A673 (cell line): Measurements from ENCODE around the gene PARP3. TPM values are rescaled to one million over a fixed set of nuclear protein-coding genes. Genes with fewer than 3 reads are reported as not detected.

Source experiments
- BruUV-seq: library from RNA; stranded (reverse); fragments of 400-500 nt; replicated peaks from 2 replicates; lab custom pipeline; 2021; lab: Mats Ljungman, UMichigan
- CTCF ChIA-PET: fragments of 300-600 bp; sonication (Branson Sonifier 250); formaldehyde crosslinking; loops from one replicate; lab custom pipeline; 2022; ENCODE audit warnings: antibody characterized with exemption; lab: Charles Lee
- POLR2A ChIA-PET: fragments of 300-600 bp; sonication (Branson Sonifier 250); formaldehyde crosslinking; loops from one replicate; lab custom pipeline; 2022; ENCODE audit warnings: antibody characterized with exemption; ENCODE audit not compliant: low non-redundant PET; lab: Charles Lee
- DNase-seq: peaks from one replicate; pipeline ENCODE4 v3.0.0-alpha.2; 2015; ENCODE audit warnings: low spot score
- H3K27ac ChIP-seq: fragments of 200-600 bp; sonication (generic); 2 replicates; pipeline ENCODE4 v1.5.1; 2016; ENCODE audit warnings: mixed run types, low read depth, mild to moderate bottlenecking, mixed read lengths, antibody characterized with exemption, low read length; ENCODE audit not compliant: poor library complexity, severe bottlenecking
- H3K27me3 ChIP-seq: fragments of 200-600 bp; sonication (generic); replicated peaks from 2 replicates; pipeline ENCODE4 v1.6.1; 2017; ENCODE audit warnings: mixed run types, low read depth, mild to moderate bottlenecking, mixed read lengths, antibody characterized with exemption, low read length; ENCODE audit not compliant: insufficient read depth, poor library complexity
- H3K36me3 ChIP-seq: fragments of 200-600 bp; sonication (generic); 2 replicates; pipeline ENCODE4 v1.6.1; 2016; ENCODE audit warnings: mixed run types, mild to moderate bottlenecking, mixed read lengths, antibody characterized with exemption, low read length; ENCODE audit not compliant: insufficient read depth, poor library complexity, severe bottlenecking
- H3K4me1 ChIP-seq: fragments of 200-600 bp; sonication (generic); 2 replicates; pipeline ENCODE4 v1.6.1; 2017; ENCODE audit warnings: mixed run types, mild to moderate bottlenecking, mixed read lengths, antibody characterized with exemption, low read length; ENCODE audit not compliant: insufficient read depth, poor library complexity, severe bottlenecking
- H3K4me3 ChIP-seq: fragments of 200-600 bp; sonication (generic); 2 replicates; pipeline ENCODE4 v1.5.1; 2016; ENCODE audit warnings: low read depth, mixed run types, mild to moderate bottlenecking, mixed read lengths, low read length; ENCODE audit not compliant: poor library complexity, severe bottlenecking
- H3K9me3 ChIP-seq: fragments of 200-600 bp; sonication (generic); 2 replicates; pipeline ENCODE4 v1.6.1; 2016; ENCODE audit warnings: mixed run types, low read depth, mild to moderate bottlenecking, mixed read lengths, antibody characterized with exemption, low read length; ENCODE audit not compliant: poor library complexity, severe bottlenecking
- CTCF ChIP-seq: fragments of 300-800, 200-600 bp; sonication (generic); conservative IDR thresholded peaks from 2 replicates; pipeline ENCODE4 v1.5.1; 2017; ENCODE audit warnings: low read depth, mild to moderate bottlenecking, antibody characterized with exemption, low read length, moderate library complexity, mixed read lengths
- EZH2 ChIP-seq: fragments of 200-600 bp; sonication (generic); IDR thresholded peaks from 2 replicates; pipeline ENCODE4 v1.6.1; 2017; ENCODE audit warnings: borderline replicate concordance, low read depth, mild to moderate bottlenecking, mixed read lengths, antibody characterized with exemption, low read length; ENCODE audit not compliant: poor library complexity, severe bottlenecking
- intact Hi-C: fragments of 100-400 bp; cut with micrococcal nuclease; formaldehyde crosslinking; loops from one replicate; pipeline ENCODE4 v1.10.0; 2022; ENCODE audit not compliant: unreplicated experiment
- total RNA-seq: library from RNA; stranded (reverse); gene quantifications from 2 replicates; pipeline ENCODE4 v1.2.3, GENCODE V29; 2021

Gene PARP3
- total RNA-seq, 1 experiment from 2014 or later, result 3.4 TPM

GRCh38 chr3:51948016-51948580 is 5.9 kb downstream of the PARP3 start:
- BruUV-seq, result no TSS peak
- POLR2A ChIA-PET, result no interaction called here
- intact Hi-C loops, result no loop called here
- H3K27me3 ChIP-seq, result no peaks in the 10 kb centered on the region
- DNase-seq, result no peak
- no peak overlapping the region for H3K27ac ChIP-seq
- H3K9me3 ChIP-seq, result no peaks in the 10 kb centered on the region
- H3K36me3 ChIP-seq, result no peaks in the 10 kb centered on the region
- H3K4me3 ChIP-seq, result no peak overlapping the region
- no peaks in the 10 kb centered on the region for H3K4me1 ChIP-seq
- TF ChIP-seq CTCF, result no peak
- TF ChIP-seq EZH2, result no peak
- CTCF ChIA-PET, result no interaction called here

- TF ChIP-seq EZH2 (no peak), CTCF (no peak)
Measured at GRCh38 chr3:51949121-51949520, 7.0 kb downstream of the PARP3 start.

GRCh38 chr3:51950899-51951298 is 8.7 kb downstream of the PARP3 start:
- Histone ChIP-seq H3K27ac (no peak overlapping the region), H3K4me3 (no peak overlapping the region), H3K9me3 (no peaks in the 10 kb centered on the region), H3K4me1 (no peaks in the 10 kb centered on the region), H3K36me3 (no peaks in the 10 kb centered on the region), H3K27me3 (no peaks in the 10 kb centered on the region)
- no TSS peak for BruUV-seq
- DNase-seq, result no peak
- TF ChIP-seq CTCF (no peak), EZH2 (no peak)
- ChIA-PET CTCF (no interaction called here), POLR2A (no interaction called here)
- intact Hi-C loops, result no loop called here

More at GRCh38 chr3:51949121-51949520, 7.0 kb downstream of the PARP3 start:
- Histone ChIP-seq H3K4me1 (no peaks in the 10 kb centered on the region), H3K9me3 (no peaks in the 10 kb centered on the region), H3K27ac (no peak overlapping the region), H3K27me3 (no peaks in the 10 kb centered on the region), H3K4me3 (no peak overlapping the region), H3K36me3 (no peaks in the 10 kb centered on the region)
- intact Hi-C loops, result no loop called here
- ChIA-PET CTCF (no interaction called here), POLR2A (no interaction called here)
- DNase-seq, result no peak
- BruUV-seq, result no TSS peak
